Subcutaneous adipose tissue (tissue), 4 donors: Measurements from ENCODE around the gene PLAAT2. TPM values are rescaled to one million over a fixed set of nuclear protein-coding genes. Genes with fewer than 3 reads are reported as not detected.

Source experiments
- total RNA-seq, 4 donors: library from RNA; depleted of rRNA; stranded (reverse); fragments of >200 nt; gene quantifications; one replicate each; pipeline ENCODE4 v1.1.0, GENCODE V29; 2016
- TF ChIP-seq, protein P1 (sequence below): fragments of 450-650 bp; IDR thresholded peaks from one replicate; pipeline ENCODE4 v1.5.1; 2016; ENCODE audit warnings: low read depth, mild to moderate bottlenecking, control low read depth, antibody characterized with exemption, moderate library complexity

PLAAT2 gene
- total RNA-seq, 4 donors from 2014 or later: not detected

DNA sequence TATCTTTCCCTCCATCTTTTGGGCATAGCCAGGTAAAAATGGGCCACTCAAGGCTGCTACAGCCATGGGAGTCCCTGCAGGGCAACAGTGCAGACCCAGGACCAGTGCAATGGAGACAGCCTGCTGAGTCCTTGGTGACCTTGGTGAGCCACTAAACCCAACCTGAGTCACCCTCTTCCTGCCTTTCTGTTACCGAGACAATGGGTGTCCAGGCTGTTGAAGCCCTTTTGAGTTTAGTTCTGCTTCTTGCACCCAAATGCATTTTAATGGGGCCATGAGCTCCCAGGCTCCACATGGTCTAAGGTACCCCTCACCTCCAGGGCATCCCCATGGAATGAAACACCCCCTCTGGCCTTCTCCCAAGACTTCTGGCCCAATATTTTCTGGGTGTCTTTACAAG, 27.4 kb downstream of the PLAAT2 start:
- TF ChIP-seq, protein P1, sequence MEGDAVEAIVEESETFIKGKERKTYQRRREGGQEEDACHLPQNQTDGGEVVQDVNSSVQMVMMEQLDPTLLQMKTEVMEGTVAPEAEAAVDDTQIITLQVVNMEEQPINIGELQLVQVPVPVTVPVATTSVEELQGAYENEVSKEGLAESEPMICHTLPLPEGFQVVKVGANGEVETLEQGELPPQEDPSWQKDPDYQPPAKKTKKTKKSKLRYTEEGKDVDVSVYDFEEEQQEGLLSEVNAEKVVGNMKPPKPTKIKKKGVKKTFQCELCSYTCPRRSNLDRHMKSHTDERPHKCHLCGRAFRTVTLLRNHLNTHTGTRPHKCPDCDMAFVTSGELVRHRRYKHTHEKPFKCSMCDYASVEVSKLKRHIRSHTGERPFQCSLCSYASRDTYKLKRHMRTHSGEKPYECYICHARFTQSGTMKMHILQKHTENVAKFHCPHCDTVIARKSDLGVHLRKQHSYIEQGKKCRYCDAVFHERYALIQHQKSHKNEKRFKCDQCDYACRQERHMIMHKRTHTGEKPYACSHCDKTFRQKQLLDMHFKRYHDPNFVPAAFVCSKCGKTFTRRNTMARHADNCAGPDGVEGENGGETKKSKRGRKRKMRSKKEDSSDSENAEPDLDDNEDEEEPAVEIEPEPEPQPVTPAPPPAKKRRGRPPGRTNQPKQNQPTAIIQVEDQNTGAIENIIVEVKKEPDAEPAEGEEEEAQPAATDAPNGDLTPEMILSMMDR: no peak

DNA sequence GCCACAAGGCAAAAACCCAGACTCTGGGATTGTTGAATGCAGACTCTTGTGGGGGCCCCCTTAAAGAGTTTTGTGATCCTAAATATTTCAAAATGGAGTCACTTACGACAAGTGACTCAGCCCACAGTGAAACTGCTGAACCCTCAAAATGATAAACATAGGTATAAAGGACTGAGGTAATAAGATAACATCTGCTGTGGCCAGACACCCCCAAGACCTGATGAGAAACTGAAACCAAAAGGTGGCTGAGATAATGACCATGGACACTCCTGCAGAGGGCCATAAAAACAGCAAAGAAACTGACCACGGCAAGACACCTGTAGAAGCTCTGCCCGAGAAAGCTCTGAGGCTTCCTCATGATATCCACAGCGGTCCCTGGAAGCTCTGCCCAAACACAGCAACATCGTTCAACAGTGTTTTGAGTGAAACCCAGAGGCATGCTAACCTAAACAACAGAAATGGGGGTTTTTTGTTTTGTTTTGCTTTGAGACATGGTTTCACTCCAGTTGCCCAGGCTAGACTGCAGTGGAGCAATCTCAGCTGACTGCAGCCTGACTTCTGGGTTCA, 28.2 kb downstream of the PLAAT2 start:
- TF ChIP-seq, protein P1: no peak

DNA sequence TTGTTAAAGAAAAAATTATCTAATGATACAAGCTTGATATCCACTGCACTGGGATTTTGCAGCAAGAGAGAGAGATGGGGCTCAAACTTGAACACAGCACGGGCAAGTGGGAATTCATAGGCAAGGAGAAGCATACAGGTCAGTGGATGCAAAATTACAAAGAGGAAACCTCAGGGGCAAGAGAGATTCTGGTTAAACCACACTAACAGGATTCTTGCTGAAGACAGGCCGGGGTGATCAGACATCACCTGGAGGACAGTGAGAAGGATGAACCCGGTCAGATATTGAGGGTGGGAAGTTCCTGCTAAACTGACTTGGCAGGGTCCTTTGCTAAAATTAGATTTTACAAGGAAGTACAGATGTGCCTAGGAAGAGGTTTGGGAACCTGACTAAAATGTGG, 29.1 kb downstream of the PLAAT2 start:
- TF ChIP-seq, protein P1: no peak

DNA sequence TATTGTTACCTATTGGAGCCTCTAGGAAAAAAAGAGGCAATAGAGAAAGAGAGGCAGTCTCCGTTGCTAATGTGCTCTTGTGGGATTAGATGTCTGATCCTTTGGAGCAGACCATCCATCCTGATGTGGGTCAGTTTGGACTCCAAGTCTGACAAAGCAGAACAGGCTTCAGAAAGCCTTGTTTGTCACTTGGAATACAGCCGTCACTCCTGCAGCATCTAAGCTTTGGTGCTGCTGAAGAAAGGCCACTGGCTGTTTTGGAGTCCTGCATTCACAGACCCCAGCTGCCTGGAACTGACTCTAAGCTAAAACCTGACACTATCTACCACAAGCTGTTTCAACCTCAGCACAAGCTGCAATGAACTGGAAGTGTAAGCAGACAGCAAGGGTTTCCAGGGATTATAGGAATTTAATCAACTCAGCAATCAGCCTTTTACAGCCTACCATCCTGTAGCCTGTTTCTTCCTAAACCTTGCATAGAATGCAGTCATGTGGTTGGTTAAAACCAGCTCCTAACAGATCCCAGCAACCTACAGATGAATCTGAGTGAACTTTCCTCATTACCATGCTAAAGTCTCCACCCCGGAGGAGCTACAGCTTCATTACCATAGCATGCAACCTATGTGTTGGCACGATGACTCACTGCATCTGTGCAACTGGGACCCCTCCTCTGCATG, 30.2 kb downstream of the PLAAT2 start:
- TF ChIP-seq, protein P1: no peak

DNA sequence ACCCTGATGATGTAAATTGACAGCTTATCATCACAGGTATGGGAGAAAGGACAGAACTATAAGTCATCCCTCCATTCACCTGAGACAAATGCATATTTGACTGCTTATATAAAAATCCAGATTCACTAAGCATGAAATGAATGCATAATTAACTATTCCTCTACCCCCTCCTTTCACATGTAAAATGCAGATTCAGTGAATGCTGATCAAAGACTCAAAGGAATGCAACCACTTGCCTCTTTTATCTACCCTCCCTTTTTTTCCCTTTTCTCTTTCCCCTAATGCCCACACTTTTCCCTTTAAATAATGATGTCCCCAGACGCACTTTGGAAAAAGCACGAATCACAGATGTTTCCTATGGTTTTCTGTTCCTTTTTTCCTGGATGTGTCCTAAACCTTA, 31.1 kb downstream of the PLAAT2 start:
- TF ChIP-seq, protein P1: no peak

DNA sequence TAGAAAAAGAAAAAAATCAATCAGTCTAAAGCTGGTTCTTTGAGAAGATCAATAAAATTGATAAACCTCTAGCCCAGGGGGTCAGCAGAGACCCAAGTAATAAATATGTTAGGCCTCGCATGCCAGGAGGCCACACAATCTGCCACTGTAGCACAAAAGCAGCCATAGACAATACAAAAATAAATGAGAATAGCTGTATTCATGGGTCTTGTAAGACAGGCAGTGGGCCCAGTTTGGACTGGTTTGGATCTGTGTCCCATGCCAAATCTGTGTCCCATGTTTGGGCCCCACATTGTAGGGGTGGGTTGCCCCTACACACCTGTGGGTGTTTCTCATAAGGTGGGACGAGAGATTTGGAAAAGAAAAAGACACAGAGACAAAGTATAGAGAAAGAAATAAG, 33.2 kb downstream of the PLAAT2 start:
- TF ChIP-seq, protein P1: no peak

DNA sequence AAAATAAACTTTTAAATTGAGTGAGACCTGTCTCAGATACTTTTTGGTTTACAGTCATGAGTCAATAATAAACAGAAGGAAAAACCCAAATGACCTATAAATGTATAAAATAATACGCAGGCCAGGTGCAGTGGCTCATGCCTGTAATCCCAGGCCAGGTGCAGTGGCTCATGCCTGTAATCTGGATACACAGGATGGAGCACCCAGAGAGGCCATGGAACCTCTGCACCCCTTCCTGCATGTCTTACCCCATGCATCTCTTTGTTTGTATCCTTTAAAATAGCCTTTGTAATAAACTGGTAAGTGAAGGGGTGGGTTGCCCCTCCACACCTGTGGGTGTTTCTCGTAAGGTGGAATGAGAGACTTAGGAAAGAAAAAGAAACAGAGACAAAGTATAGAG, 35.5 kb downstream of the PLAAT2 start:
- TF ChIP-seq, protein P1: no peak
